ENCODE results near the gene SCO1.

SCO1 gene

GRCh38 chr17:10663231-10663630 is 34.1 kb downstream of the SCO1 start:
- in situ Hi-C loops (cut with HindIII; ENCODE audit: low sequenced_read_pairs): no loop called here

GRCh38 chr17:10661437-10661836 is 35.9 kb downstream of the SCO1 start:
- in situ Hi-C loops (cut with HindIII; ENCODE audit: low sequenced_read_pairs): no loop called here

- in situ Hi-C loops (cut with HindIII; ENCODE audit: low sequenced_read_pairs): no loop called here
These were observed 39.5 kb downstream of the SCO1 start for GRCh38 chr17:10657879-10658278.

GRCh38 chr17:10657148-10657547 is 40.2 kb downstream of the SCO1 start, which contains the start of gene MYH3:
MYH3 (minus strand) TSS chr17:10657309; CDS start chr17:10655064, 2,245 bp downstream.
- in situ Hi-C loops (cut with HindIII; ENCODE audit: low sequenced_read_pairs): no loop called here

GRCh38 chr17:10653987-10654386 is 43.3 kb downstream of the SCO1 start:
- in situ Hi-C loops (cut with HindIII; ENCODE audit: low sequenced_read_pairs): no loop called here

GRCh38 chr17:10652984-10653659 is 44.2 kb downstream of the SCO1 start:
- in situ Hi-C loops (cut with HindIII; ENCODE audit: low sequenced_read_pairs): no loop called here

GRCh38 chr17:10651927-10652326 is 45.4 kb downstream of the SCO1 start:
- in situ Hi-C loops (cut with HindIII; ENCODE audit: low sequenced_read_pairs): no loop called here

GRCh38 chr17:10649602-10650001 is 47.7 kb downstream of the SCO1 start:
- in situ Hi-C loops (cut with HindIII; ENCODE audit: low sequenced_read_pairs): no loop called here

- in situ Hi-C loops (cut with HindIII; ENCODE audit: low sequenced_read_pairs): no loop called here
These were observed 48.4 kb downstream of the SCO1 start for GRCh38 chr17:10648956-10649355.

- in situ Hi-C loops (cut with HindIII; ENCODE audit: low sequenced_read_pairs): no loop called here
These were observed 49.0 kb downstream of the SCO1 start for GRCh38 chr17:10648381-10648780.

- in situ Hi-C loops (cut with HindIII; ENCODE audit: low sequenced_read_pairs): no loop called here
These were observed 50.8 kb downstream of the SCO1 start for GRCh38 chr17:10646392-10646990.

- in situ Hi-C loops (cut with HindIII; ENCODE audit: low sequenced_read_pairs): no loop called here
These were observed 56.9 kb downstream of the SCO1 start for GRCh38 chr17:10640475-10640874.

- in situ Hi-C loops (cut with HindIII; ENCODE audit: low sequenced_read_pairs): no loop called here
These were observed 59.2 kb downstream of the SCO1 start for GRCh38 chr17:10638151-10638550.

GRCh38 chr17:10635290-10635689 is 62.0 kb downstream of the SCO1 start:
- in situ Hi-C loops (cut with HindIII; ENCODE audit: low sequenced_read_pairs): no loop called here

- in situ Hi-C loops (cut with HindIII; ENCODE audit: low sequenced_read_pairs): no loop called here
These were observed 63.5 kb downstream of the SCO1 start for GRCh38 chr17:10633738-10634379.

GRCh38 chr17:10631701-10632100 is 65.6 kb downstream of the SCO1 start:
- in situ Hi-C loops (cut with HindIII; ENCODE audit: low sequenced_read_pairs): no loop called here

- in situ Hi-C loops (cut with HindIII; ENCODE audit: low sequenced_read_pairs): no loop called here
These were observed 66.2 kb downstream of the SCO1 start for GRCh38 chr17:10631048-10631700.

GRCh38 chr17:10629706-10630105 is 67.6 kb downstream of the SCO1 start:
- in situ Hi-C loops (cut with HindIII; ENCODE audit: low sequenced_read_pairs): no loop called here

- in situ Hi-C loops (cut with HindIII; ENCODE audit: low sequenced_read_pairs): no loop called here
These were observed 68.6 kb downstream of the SCO1 start for GRCh38 chr17:10628756-10629155.

GRCh38 chr17:10626390-10626789 is 70.9 kb downstream of the SCO1 start:
- in situ Hi-C loops (cut with HindIII; ENCODE audit: low sequenced_read_pairs): no loop called here

GRCh38 chr17:10624969-10625368 is 72.4 kb downstream of the SCO1 start:
- in situ Hi-C loops (cut with HindIII; ENCODE audit: low sequenced_read_pairs): no loop called here

All from DLD1 (cell line).